ENCODE measurements around the gene SERPINA12.
A peak's percentile ranks its signal among the peaks of the same experiment; 100 is the strongest.

Gene SERPINA12

GRCh38 chr14:94450722-94451090 lies 58.6 kb downstream of the SERPINA12 start:
- TF ChIP-seq CTCF (IDR thresholded peaks at IDR 0.05; ENCODE audit: insufficient read depth, low read depth, low read length, missing control alignments), result no peak
- H3K4me3 ChIP-seq (ENCODE audit: low read length), result no peak overlapping the region

GRCh38 chr14:94449930-94450329 lies 59.3 kb downstream of the SERPINA12 start:
- DNase-seq (ENCODE audit: low read depth), result no peak
- no peak for TF ChIP-seq CTCF (IDR thresholded peaks at IDR 0.05; ENCODE audit: insufficient read depth, low read depth, low read length, missing control alignments)
- no peak overlapping the region for H3K4me3 ChIP-seq (ENCODE audit: low read length)

More at GRCh38 chr14:94450722-94451090, 58.6 kb downstream of the SERPINA12 start:
- DNase-seq (ENCODE audit: low read depth), result no peak

- no peak for TF ChIP-seq CTCF (IDR thresholded peaks at IDR 0.05; ENCODE audit: insufficient read depth, low read depth, low read length, missing control alignments)
- no peak overlapping the region for H3K4me3 ChIP-seq (ENCODE audit: low read length)
- DNase-seq (ENCODE audit: low read depth), result peak; percentile 82
Observed at GRCh38 chr14:94448071-94448808, 61.0 kb downstream of the SERPINA12 start.

GRCh38 chr14:94447206-94447605 lies 62.1 kb downstream of the SERPINA12 start:
- H3K4me3 ChIP-seq (ENCODE audit: low read length), result no peak overlapping the region
- no peak for DNase-seq (ENCODE audit: low read depth)
- TF ChIP-seq CTCF (IDR thresholded peaks at IDR 0.05; ENCODE audit: insufficient read depth, low read depth, low read length, missing control alignments), result no peak

GRCh38 chr14:94446126-94446525 lies 63.1 kb downstream of the SERPINA12 start:
- no peak for TF ChIP-seq CTCF (IDR thresholded peaks at IDR 0.05; ENCODE audit: insufficient read depth, low read depth, low read length, missing control alignments)
- H3K4me3 ChIP-seq (ENCODE audit: low read length), result no peak overlapping the region
- DNase-seq (ENCODE audit: low read depth), result no peak

DNA sequence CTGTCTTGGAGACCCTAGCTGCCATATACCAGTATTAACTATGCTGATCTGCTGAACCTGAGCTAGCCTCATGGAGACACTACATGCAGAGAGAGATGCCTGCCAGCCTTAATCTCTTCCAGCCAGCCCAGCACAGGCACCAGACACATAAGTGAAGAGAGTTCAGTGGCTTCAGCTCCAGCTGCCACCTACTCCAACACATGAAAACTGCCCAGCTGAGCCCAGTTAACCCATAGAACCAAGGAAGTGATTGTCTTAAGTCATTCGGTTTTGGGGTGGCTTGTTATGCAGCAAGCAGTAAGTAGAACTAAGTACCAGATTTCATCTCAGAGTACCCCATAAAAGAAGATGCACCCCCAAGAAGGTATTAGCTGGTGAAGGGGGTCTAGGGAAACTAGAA lies 64.3 kb downstream of the SERPINA12 start:
- no peak for DNase-seq (ENCODE audit: low read depth)
- no peak overlapping the region for H3K4me3 ChIP-seq (ENCODE audit: low read length)
- no peak for TF ChIP-seq CTCF (IDR thresholded peaks at IDR 0.05; ENCODE audit: insufficient read depth, low read depth, low read length, missing control alignments)
